ENCODE data around the gene RNF217. TPM values are rescaled to one million over a fixed set of nuclear protein-coding genes. Genes with fewer than 3 reads are reported as not detected.
"Not testable (repeated sequence)": the region's sequence is repeated elsewhere in the genome, so short reads cannot be mapped to it uniquely, and the experiment has no call there.

RNF217 gene
- total and polyA plus RNA-seq, 2 donors from 2014 or later, result 3.1 to 18.7 TPM

- DNase-seq, result no peak
- TF ChIP-seq, protein P1, sequence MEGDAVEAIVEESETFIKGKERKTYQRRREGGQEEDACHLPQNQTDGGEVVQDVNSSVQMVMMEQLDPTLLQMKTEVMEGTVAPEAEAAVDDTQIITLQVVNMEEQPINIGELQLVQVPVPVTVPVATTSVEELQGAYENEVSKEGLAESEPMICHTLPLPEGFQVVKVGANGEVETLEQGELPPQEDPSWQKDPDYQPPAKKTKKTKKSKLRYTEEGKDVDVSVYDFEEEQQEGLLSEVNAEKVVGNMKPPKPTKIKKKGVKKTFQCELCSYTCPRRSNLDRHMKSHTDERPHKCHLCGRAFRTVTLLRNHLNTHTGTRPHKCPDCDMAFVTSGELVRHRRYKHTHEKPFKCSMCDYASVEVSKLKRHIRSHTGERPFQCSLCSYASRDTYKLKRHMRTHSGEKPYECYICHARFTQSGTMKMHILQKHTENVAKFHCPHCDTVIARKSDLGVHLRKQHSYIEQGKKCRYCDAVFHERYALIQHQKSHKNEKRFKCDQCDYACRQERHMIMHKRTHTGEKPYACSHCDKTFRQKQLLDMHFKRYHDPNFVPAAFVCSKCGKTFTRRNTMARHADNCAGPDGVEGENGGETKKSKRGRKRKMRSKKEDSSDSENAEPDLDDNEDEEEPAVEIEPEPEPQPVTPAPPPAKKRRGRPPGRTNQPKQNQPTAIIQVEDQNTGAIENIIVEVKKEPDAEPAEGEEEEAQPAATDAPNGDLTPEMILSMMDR (IDR thresholded peaks at IDR 0.05; ENCODE audit: borderline replicate concordance, extremely low read depth, insufficient read depth), result no peak
- no peaks in the 10 kb centered on the region for H3K4me1 ChIP-seq (ENCODE audit: control insufficient read depth in 2 of 3, insufficient read depth in 2 of 3, low read depth in 1 of 3, low read length in 3 of 3)
- H3K36me3 ChIP-seq (ENCODE audit: control insufficient read depth in 2 of 3, insufficient read depth in 3 of 3, low read length in 3 of 3), result no peaks in the 10 kb centered on the region
- H3K27ac ChIP-seq (ENCODE audit: low read depth in 2 of 2, low read length in 2 of 2), result no peak overlapping the region
- FAIRE-seq, result no peak
- H3K9ac ChIP-seq (ENCODE audit: low read length in 3 of 3), result no peak overlapping the region
- intact Hi-C loops (cut with DNase I), result no loop called here
- no peak overlapping the region for H3K4me3 ChIP-seq (ENCODE audit: low read length in 3 of 3)
- H3K9me3 ChIP-seq (ENCODE audit: control insufficient read depth in 2 of 3, insufficient read depth in 1 of 3, low read length in 3 of 3), result no peaks in the 10 kb centered on the region
- H3K27me3 ChIP-seq (ENCODE audit: control insufficient read depth, insufficient read depth, low read length), result no peaks in the 10 kb centered on the region
Measured at GRCh38 chr6:125074120-125074519, 111.9 kb downstream of the RNF217 start.

DNA sequence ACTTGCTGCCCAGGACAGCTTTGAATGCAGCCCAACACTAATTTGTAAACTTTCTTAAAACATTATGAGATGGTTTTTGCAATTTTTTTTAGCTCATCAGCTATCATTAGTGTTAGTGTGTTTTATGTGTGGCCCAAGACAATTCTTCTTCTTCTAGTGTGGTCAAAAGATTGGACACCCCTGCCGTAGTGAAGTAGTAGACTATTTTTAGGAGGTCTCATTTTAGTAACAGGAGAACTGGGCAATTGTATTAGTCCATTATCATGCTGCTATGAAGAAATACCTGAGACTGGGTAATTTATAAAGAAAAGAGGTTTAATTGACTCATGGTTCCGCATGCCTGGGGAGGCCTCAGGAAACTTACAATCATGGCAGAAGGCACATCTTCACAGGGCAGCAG lies 112.8 kb downstream of the RNF217 start:
- DNase-seq; intact Hi-C loops (cut with DNase I); H3K27ac ChIP-seq (ENCODE audit: low read depth in 2 of 2, low read length in 2 of 2); FAIRE-seq; H3K36me3 ChIP-seq (ENCODE audit: control insufficient read depth in 2 of 3, insufficient read depth in 3 of 3, low read length in 3 of 3); H3K4me1 ChIP-seq (ENCODE audit: control insufficient read depth in 2 of 3, insufficient read depth in 2 of 3, low read depth in 1 of 3, low read length in 3 of 3); H3K9me3 ChIP-seq (ENCODE audit: control insufficient read depth in 2 of 3, insufficient read depth in 1 of 3, low read length in 3 of 3); H3K9ac ChIP-seq (ENCODE audit: low read length in 3 of 3); H3K27me3 ChIP-seq (ENCODE audit: control insufficient read depth, insufficient read depth, low read length); H3K4me3 ChIP-seq (ENCODE audit: low read length in 3 of 3): not testable (repeated sequence)

DNA sequence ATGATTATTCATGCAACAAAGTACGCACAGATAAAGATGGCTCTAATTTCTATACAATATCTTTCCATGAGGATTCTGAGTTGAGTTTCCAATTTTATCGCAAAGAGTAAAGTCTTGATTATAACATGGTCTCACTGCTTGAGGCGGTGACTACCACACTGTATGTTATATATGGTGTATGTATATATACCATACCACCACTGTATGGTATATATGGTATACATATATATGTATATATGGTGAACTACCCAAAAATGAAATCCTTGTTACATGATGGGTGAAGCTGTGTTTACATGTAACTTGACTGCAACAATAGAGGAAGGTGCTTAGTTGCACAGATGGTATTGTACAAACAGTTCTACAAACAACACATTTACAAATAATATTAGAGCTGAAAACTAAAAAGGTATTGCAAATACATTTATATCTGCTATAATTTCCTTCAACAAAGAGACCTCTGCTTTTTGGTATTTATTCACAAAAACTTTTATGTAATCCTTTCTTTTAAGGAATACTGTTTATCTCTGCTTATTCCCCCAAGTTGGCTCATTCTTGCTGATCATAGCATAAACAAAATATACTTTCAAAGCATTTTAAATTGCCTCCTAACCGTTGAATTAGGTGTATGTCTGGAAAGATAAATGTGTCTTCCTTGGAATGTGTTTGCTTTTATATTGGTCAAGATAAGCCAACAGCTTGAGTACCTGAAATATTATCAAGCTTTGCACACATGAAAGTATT lies 113.7 kb downstream of the RNF217 start:
- FAIRE-seq, result no peak
- Histone ChIP-seq H3K27me3 (ENCODE audit: control insufficient read depth, insufficient read depth, low read length) (no peaks in the 10 kb centered on the region), H3K9ac (ENCODE audit: low read length in 3 of 3) (no peak overlapping the region), H3K4me3 (ENCODE audit: low read length in 3 of 3) (no peak overlapping the region), H3K36me3 (ENCODE audit: control insufficient read depth in 2 of 3, insufficient read depth in 3 of 3, low read length in 3 of 3) (no peaks in the 10 kb centered on the region), H3K4me1 (ENCODE audit: control insufficient read depth in 2 of 3, insufficient read depth in 2 of 3, low read depth in 1 of 3, low read length in 3 of 3) (no peaks in the 10 kb centered on the region), H3K27ac (ENCODE audit: low read depth in 2 of 2, low read length in 2 of 2) (no peak overlapping the region), H3K9me3 (ENCODE audit: control insufficient read depth in 2 of 3, insufficient read depth in 1 of 3, low read length in 3 of 3) (no peaks in the 10 kb centered on the region)
- intact Hi-C loops (cut with DNase I), result no loop called here
- DNase-seq, result no peak
- TF ChIP-seq, protein P1 (IDR thresholded peaks at IDR 0.05; ENCODE audit: borderline replicate concordance, extremely low read depth, insufficient read depth), result no peak

DNA sequence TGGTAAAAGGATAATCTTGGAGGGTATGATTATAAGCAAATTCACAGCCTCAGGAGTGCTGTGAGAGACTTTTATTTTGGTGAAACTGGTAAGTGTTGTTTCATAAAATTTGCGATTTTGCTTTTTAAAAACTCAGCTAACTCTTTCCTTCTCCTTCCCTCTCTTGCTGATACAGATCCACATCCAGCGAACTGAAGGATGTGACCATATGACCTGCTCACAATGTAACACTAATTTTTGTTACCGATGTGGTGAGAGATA lies 114.2 kb downstream of the RNF217 start:
- no peak for DNase-seq
- Histone ChIP-seq H3K9ac (ENCODE audit: low read length in 3 of 3) (no peak overlapping the region), H3K27me3 (ENCODE audit: control insufficient read depth, insufficient read depth, low read length) (no peaks in the 10 kb centered on the region), H3K36me3 (ENCODE audit: control insufficient read depth in 2 of 3, insufficient read depth in 3 of 3, low read length in 3 of 3) (no peaks in the 10 kb centered on the region), H3K27ac (ENCODE audit: low read depth in 2 of 2, low read length in 2 of 2) (no peak overlapping the region), H3K4me1 (ENCODE audit: control insufficient read depth in 2 of 3, insufficient read depth in 2 of 3, low read depth in 1 of 3, low read length in 3 of 3) (no peaks in the 10 kb centered on the region), H3K4me3 (ENCODE audit: low read length in 3 of 3) (no peak overlapping the region), H3K9me3 (ENCODE audit: control insufficient read depth in 2 of 3, insufficient read depth in 1 of 3, low read length in 3 of 3) (no peaks in the 10 kb centered on the region)
- TF ChIP-seq, protein P1 (IDR thresholded peaks at IDR 0.05; ENCODE audit: borderline replicate concordance, extremely low read depth, insufficient read depth), result no peak
- FAIRE-seq, result no peak
- intact Hi-C loops (cut with DNase I), result no loop called here

All from kidney (tissue), 14 donors.